IMR-90 (cell line): ENCODE measurements around the gene ADGRA1. TPM values are rescaled to one million over a fixed set of nuclear protein-coding genes. Genes with fewer than 3 reads are reported as not detected.

Experiments used
- ATAC-seq: fragments of 200-7000 bp; cut with Tn5 transposase; 2 replicates; pipeline ENCODE4 v1.9.1; 2020; ENCODE audit warnings: low read depth, mild to moderate bottlenecking, moderate library complexity
- BruUV-seq: library from RNA; stranded (reverse); fragments of 400-500 nt; replicated peaks from 2 replicates; lab custom pipeline; 2021; lab: Mats Ljungman, UMichigan
- CTCF ChIA-PET: fragments of 300-600 bp; formaldehyde crosslinking; extraction: SDS; loops from one replicate; lab custom pipeline; 2021; ENCODE audit warnings: antibody characterized with exemption; lab: Yijun Ruan, JAX
- POLR2A ChIA-PET: fragments of 300-600 bp; sonication (Branson Sonifier 250); formaldehyde crosslinking; loops from one replicate; lab custom pipeline; 2022; ENCODE audit warnings: antibody characterized with exemption; ENCODE audit not compliant: unreplicated experiment; lab: Charles Lee
- DNase-seq: peaks from one replicate; pipeline ENCODE4 v3.0.0; 2013
- H2AFZ ChIP-seq: replicated peaks from 2 replicates; pipeline ENCODE3; 2013; ENCODE audit warnings: low read length, mild to moderate bottlenecking; ENCODE audit not compliant: poor library complexity
- H2AK5ac ChIP-seq: 2 replicates; pipeline ENCODE4 v1.6.1; 2013; ENCODE audit warnings: low read depth, low read length, inconsistent platforms
- H2AK9ac ChIP-seq: replicated peaks from 2 replicates; pipeline ENCODE3; 2013; ENCODE audit warnings: mild to moderate bottlenecking, low read depth, low read length, moderate library complexity; ENCODE audit not compliant: poor library complexity
- H2BK120ac ChIP-seq: 2 replicates; pipeline ENCODE4 v1.6.1; 2013; ENCODE audit warnings: low read depth, low read length, inconsistent platforms
- H2BK15ac ChIP-seq: 3 replicates; pipeline ENCODE4 v1.6.1; 2013; ENCODE audit warnings: low read depth, low read length, inconsistent platforms
- H2BK20ac ChIP-seq: 2 replicates; pipeline ENCODE4 v1.6.1; 2013; ENCODE audit warnings: low read depth, mild to moderate bottlenecking, inconsistent platforms, low read length, moderate library complexity
- H2BK5ac ChIP-seq: 2 replicates; pipeline ENCODE4 v1.6.1; 2013; ENCODE audit warnings: mild to moderate bottlenecking, low read depth, low read length, inconsistent platforms; ENCODE audit not compliant: poor library complexity, severe bottlenecking
- H3K14ac ChIP-seq: replicated peaks from 2 replicates; pipeline ENCODE4 v1.6.1; 2013; ENCODE audit warnings: low read depth, low read length, inconsistent platforms
- H3K18ac ChIP-seq: 2 replicates; pipeline ENCODE4 v1.6.1; 2013; ENCODE audit warnings: low read depth, low read length, control low read depth
- H3K23ac ChIP-seq: 2 replicates; pipeline ENCODE4 v1.6.1; 2013; ENCODE audit warnings: low read depth, low read length, inconsistent platforms
- H3K27ac ChIP-seq: 2 replicates; pipeline ENCODE4 v1.5.1; 2013; ENCODE audit warnings: mild to moderate bottlenecking, control low read depth, low read length; ENCODE audit not compliant: insufficient read depth
- H3K27me3 ChIP-seq: 2 replicates; pipeline ENCODE4 v1.6.1; 2013; ENCODE audit warnings: low read length; ENCODE audit not compliant: control insufficient read depth, insufficient read depth
- H3K36me3 ChIP-seq: 2 replicates; pipeline ENCODE4 v1.6.1; 2013; ENCODE audit warnings: low read length, mixed read lengths; ENCODE audit not compliant: control insufficient read depth, insufficient read depth
- H3K4ac ChIP-seq: 2 replicates; pipeline ENCODE4 v1.6.1; 2013; ENCODE audit warnings: low read depth, low read length, inconsistent platforms
- H3K4me1 ChIP-seq: 2 replicates; pipeline ENCODE4 v1.6.1; 2013; ENCODE audit warnings: low read length, mixed read lengths; ENCODE audit not compliant: control insufficient read depth, insufficient read depth
- H3K4me2 ChIP-seq: 2 replicates; pipeline ENCODE4 v1.6.1; 2013; ENCODE audit warnings: low read depth, mild to moderate bottlenecking, control low read depth, low read length, moderate library complexity
- H3K4me3 ChIP-seq: 2 replicates; pipeline ENCODE4 v1.5.1; 2013; ENCODE audit warnings: low read depth, mild to moderate bottlenecking, control low read depth, low read length, moderate library complexity; ENCODE audit not compliant: insufficient read depth
- H3K56ac ChIP-seq: 2 replicates; pipeline ENCODE4 v1.6.1; 2013; ENCODE audit warnings: low read length, inconsistent platforms; ENCODE audit not compliant: insufficient read depth; ENCODE audit errors: extremely low read depth
- H3K79me1 ChIP-seq, 2 experiments: 2 replicates each; pipeline ENCODE4 v1.6.1; 2013; ENCODE audit warnings: low read length in 2 of 2, inconsistent platforms in 1 of 2, low read depth in 1 of 2
- H3K9ac ChIP-seq: 2 replicates; pipeline ENCODE4 v1.6.1; 2013; ENCODE audit warnings: low read depth, low read length, control low read depth
- H3K9me1 ChIP-seq: 2 replicates; pipeline ENCODE4 v1.6.1; 2013; ENCODE audit warnings: low read length, inconsistent platforms; ENCODE audit not compliant: insufficient read depth
- H3K9me3 ChIP-seq: 2 replicates; pipeline ENCODE4 v1.6.1; 2013; ENCODE audit warnings: low read length; ENCODE audit not compliant: control insufficient read depth, insufficient read depth
- H4K20me1 ChIP-seq: 2 replicates; pipeline ENCODE4 v1.6.1; 2013; ENCODE audit warnings: low read length, inconsistent platforms; ENCODE audit not compliant: insufficient read depth
- H4K5ac ChIP-seq: 2 replicates; pipeline ENCODE4 v1.6.1; 2013; ENCODE audit warnings: mild to moderate bottlenecking, low read depth, low read length, control low read depth
- H4K8ac ChIP-seq, 2 experiments: 2 replicates each; pipeline ENCODE4 v1.6.1; 2013; ENCODE audit warnings: low read depth in 2 of 2, low read length in 2 of 2, control low read depth in 1 of 2, inconsistent platforms in 1 of 2
- H4K91ac ChIP-seq: 2 replicates; pipeline ENCODE4 v1.6.1; 2013; ENCODE audit warnings: low read depth, low read length, inconsistent platforms; ENCODE audit not compliant: insufficient read depth
- CEBPB ChIP-seq: IDR thresholded peaks from 2 replicates; pipeline ENCODE4 v1.6.1; 2012; ENCODE audit warnings: low read depth, low read length, improper control_type of control experiment
- ELK1 ChIP-seq: fragments of 150-350 bp; IDR thresholded peaks from 2 replicates; pipeline ENCODE4 v1.6.1; 2016; ENCODE audit warnings: low read depth, mild to moderate bottlenecking, low read length, moderate library complexity, borderline replicate concordance
- FOS ChIP-seq: fragments of 150-350 bp; IDR thresholded peaks from 2 replicates; pipeline ENCODE4 v1.6.1; 2016; ENCODE audit warnings: low read depth, low read length
- MAFK ChIP-seq: IDR thresholded peaks from 2 replicates; pipeline ENCODE4 v1.6.1; 2012; ENCODE audit warnings: low read depth, low read length, improper control_type of control experiment
- MAZ ChIP-seq: IDR thresholded peaks from 2 replicates; pipeline ENCODE4 v1.6.1; 2012; ENCODE audit warnings: low read depth, mild to moderate bottlenecking, low read length, improper control_type of control experiment, moderate library complexity, borderline replicate concordance
- POLR2A ChIP-seq: IDR thresholded peaks from 2 replicates; pipeline ENCODE4 v1.6.1; 2012; ENCODE audit warnings: mild to moderate bottlenecking, low read depth, low read length
- RAD21 ChIP-seq: IDR thresholded peaks from 2 replicates; pipeline ENCODE4 v1.6.1; 2012; ENCODE audit warnings: low read length, improper control_type of control experiment
- RCOR1 ChIP-seq: IDR thresholded peaks from 2 replicates; pipeline ENCODE4 v1.6.1; 2012; ENCODE audit warnings: mild to moderate bottlenecking, low read length, improper control_type of control experiment; ENCODE audit not compliant: insufficient replicate concordance
- RFX5 ChIP-seq: IDR thresholded peaks from 2 replicates; pipeline ENCODE4 v1.8.0; 2012; ENCODE audit warnings: low read depth, mild to moderate bottlenecking, low read length, moderate library complexity
- WGBS, 2 experiments: methylation state at CpG; one replicate each; pipeline versions ENCODE4 v1.1.5 to v1.1.7; 2013; ENCODE audit warnings: missing lambda C conversion rate in 2 of 2; ENCODE audit not compliant: insufficient read length in 1 of 2; ENCODE audit errors: extremely low coverage in 2 of 2; 5-methylcytosine and 5-hydroxymethylcytosine counted together
- dilution Hi-C: fragments of 300-500 bp; cut with HindIII; formaldehyde crosslinking; loops from one replicate; pipeline ENCODE4 v1.14.3; 2018; ENCODE audit warnings: low sequenced_read_pairs; ENCODE audit not compliant: unreplicated experiment
- in situ Hi-C: fragments of 300-500 bp; cut with MboI; formaldehyde crosslinking; loops from 3 replicates; pipeline ENCODE4 v1.14.3; 2019; ENCODE audit warnings: low sequenced_read_pairs, inconsistent platforms, mixed read lengths
- intact Hi-C: fragments of 100-400 bp; cut with micrococcal nuclease; formaldehyde crosslinking; loops from 2 replicates; pipeline ENCODE4 v1.10.0; 2022
- polyA plus RNA-seq, 3 experiments: library from polyadenylated mRNA; depleted of rRNA; stranded (reverse); fragments of >200 nt; gene quantifications; 2 replicates each; pipeline ENCODE4 v1.2.3, GENCODE V29; 2012; ENCODE audit warnings: low replicate concordance in 1 of 3
- total RNA-seq: library from RNA; depleted of rRNA; stranded (reverse); fragments of >200 nt; gene quantifications from 2 replicates; pipeline ENCODE4 v1.2.3, GENCODE V29; 2012

Gene ADGRA1
- total and polyA plus RNA-seq, 2 of the 4 experiments (the other 2 are of a cell fraction), result not detected

- 70% methylated on average over 4 of the region's 5 CpGs; no CpG with 5 or more reads in 1 of the 2 experiments for WGBS, 2 experiments
- Histone ChIP-seq H2AK9ac (no peak overlapping the region), H4K91ac (no peak overlapping the region), H2BK120ac (no peak overlapping the region), H2BK20ac (no peak overlapping the region), H4K8ac (no peak overlapping the region), H3K9me1 (no peaks in the 10 kb centered on the region), H2BK15ac (no peak overlapping the region), H3K4me1 (no peaks in the 10 kb centered on the region), H3K14ac (no peak overlapping the region), H3K56ac (no peak overlapping the region), H3K9me3 (no peaks in the 10 kb centered on the region), H4K20me1 (no peaks in the 10 kb centered on the region), H3K27me3 (peaks cover 17% of the 10 kb centered on the region; the same call in 1 of the 2 replicates), H3K4me3 (no peak overlapping the region), H2AFZ (no peak overlapping the region), H3K4me2 (no peak overlapping the region), H2AK5ac (no peak overlapping the region), H3K27ac (no peak overlapping the region), H3K18ac (no peak overlapping the region), H3K36me3 (no peaks in the 10 kb centered on the region), H3K79me1 (no peaks in the 10 kb centered on the region), H3K4ac (no peak overlapping the region), H4K5ac (no peak overlapping the region), H3K23ac (no peak overlapping the region), H2BK5ac (no peak overlapping the region), H3K9ac (no peak overlapping the region)
- POLR2A ChIA-PET, result no interaction called here
- intact Hi-C loops, result no loop called here
- TF ChIP-seq RCOR1, result no peak
- no peak for TF ChIP-seq MAZ
- TF ChIP-seq POLR2A, result no peak
- TF ChIP-seq CEBPB, result no peak
- no peak for TF ChIP-seq ELK1
- TF ChIP-seq MAFK, result no peak
- TF ChIP-seq FOS, result no peak
- no peak for TF ChIP-seq RFX5
- TF ChIP-seq RAD21, result no peak
- dilution Hi-C loops, result no loop called here
- DNase-seq (no peak), ATAC-seq (no peak)
- CTCF ChIA-PET, result no interaction called here
- BruUV-seq, result no TSS peak
- in situ Hi-C loops, result no loop called here
Measured at GRCh38 chr10:133099571-133099970, 11.8 kb downstream of the ADGRA1 start.
